Measurements from ENCODE around the gene LEPR. TPM values are rescaled to one million over a fixed set of nuclear protein-coding genes. Genes with fewer than 3 reads are reported as not detected.

Gene LEPR
- total RNA-seq (2022) (2.1 and 3.5 TPM in 2 replicates), Bru-seq, nascent RNA (percentile 41 among the genes with signal in this experiment), BruChase-seq, experiment 1, labeled RNA remaining after a 6-hour chase (percentile 46 among the genes with signal in this experiment), BruChase-seq, experiment 2, labeled RNA remaining after a 2-hour chase (percentile 53 among the genes with signal in this experiment)
- long read RNA-seq, full-length matches to known transcripts, result 1 of 13 reads
- long read RNA-seq, partial matches to known transcripts, result 1 of 13 reads
- long read RNA-seq, other reads (novel, unspliced or antisense), result 11 of 13 reads

- H3K4me3 Mint-ChIP-seq (ENCODE audit: low read depth, unreplicated experiment), result no peak within 1 kb of the TSS
- no peaks in the 10 kb centered on the region for H3K27me3 Mint-ChIP-seq (ENCODE audit: unreplicated experiment)
- no peaks in the 10 kb centered on the region for H3K9me3 Mint-ChIP-seq (ENCODE audit: low read depth, unreplicated experiment)
- TF ChIP-seq, protein P1, sequence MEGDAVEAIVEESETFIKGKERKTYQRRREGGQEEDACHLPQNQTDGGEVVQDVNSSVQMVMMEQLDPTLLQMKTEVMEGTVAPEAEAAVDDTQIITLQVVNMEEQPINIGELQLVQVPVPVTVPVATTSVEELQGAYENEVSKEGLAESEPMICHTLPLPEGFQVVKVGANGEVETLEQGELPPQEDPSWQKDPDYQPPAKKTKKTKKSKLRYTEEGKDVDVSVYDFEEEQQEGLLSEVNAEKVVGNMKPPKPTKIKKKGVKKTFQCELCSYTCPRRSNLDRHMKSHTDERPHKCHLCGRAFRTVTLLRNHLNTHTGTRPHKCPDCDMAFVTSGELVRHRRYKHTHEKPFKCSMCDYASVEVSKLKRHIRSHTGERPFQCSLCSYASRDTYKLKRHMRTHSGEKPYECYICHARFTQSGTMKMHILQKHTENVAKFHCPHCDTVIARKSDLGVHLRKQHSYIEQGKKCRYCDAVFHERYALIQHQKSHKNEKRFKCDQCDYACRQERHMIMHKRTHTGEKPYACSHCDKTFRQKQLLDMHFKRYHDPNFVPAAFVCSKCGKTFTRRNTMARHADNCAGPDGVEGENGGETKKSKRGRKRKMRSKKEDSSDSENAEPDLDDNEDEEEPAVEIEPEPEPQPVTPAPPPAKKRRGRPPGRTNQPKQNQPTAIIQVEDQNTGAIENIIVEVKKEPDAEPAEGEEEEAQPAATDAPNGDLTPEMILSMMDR (IDR thresholded peaks at IDR 0.05; ENCODE audit: unreplicated experiment), result no peak
- intact Hi-C loops (cut with micrococcal nuclease; ENCODE audit: unreplicated experiment), result loop anchor here (5.0 to 10.0 kb wide), 2 partner anchors 153 to 356 kb away; no protein-coding TSS in a partner anchor
- CTCF ChIA-PET, result interaction anchor here (0.5 to 1.9 kb wide), 11 partner anchors 10 to 267 kb away, joined by 3 to 7 read pairs (median 4); partner anchors contain the start of gene DNAJC6
- no TSS peak for BruUV-seq (replicated peaks)
- no peak for DNase-seq
- H3K36me3 Mint-ChIP-seq (ENCODE audit: insufficient read depth, unreplicated experiment), result peaks cover 14% of the 10 kb centered on the region
- peaks cover 39% of the 10 kb centered on the region for H3K4me1 Mint-ChIP-seq (ENCODE audit: low read depth, unreplicated experiment)
- H3K27ac Mint-ChIP-seq (ENCODE audit: unreplicated experiment), result no peak within 1 kb of the TSS
Observed at GRCh38 chr1:65420590-65421350, at the start of gene LEPR, which contains the start of gene LEPROT. Gene LEPR (plus strand): TSS chr1:65420668. CDS start chr1:65565566, 144,898 bp downstream. Gene LEPROT (plus strand): TSS chr1:65420668. CDS start chr1:65420725, 57 bp downstream.

DNA sequence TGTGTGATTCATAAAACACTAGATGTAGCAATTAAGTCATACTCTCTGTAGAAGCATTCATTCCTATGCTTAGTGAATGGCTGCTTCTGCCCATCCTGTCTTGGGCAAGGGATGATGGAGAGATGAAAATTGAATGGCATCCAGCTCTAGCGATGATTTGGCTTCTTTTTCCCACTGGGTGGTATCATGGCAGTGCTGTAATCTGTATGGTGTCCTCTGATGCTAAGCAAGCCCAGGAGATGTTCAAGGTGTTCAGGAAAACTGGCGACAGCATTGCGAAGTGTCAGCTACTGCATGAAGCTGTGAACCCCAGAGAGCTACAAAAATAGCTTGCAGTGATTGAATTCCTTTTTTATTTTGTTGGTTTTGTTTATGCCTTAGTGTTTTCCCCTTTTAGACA, 48.9 kb upstream of the LEPR start:
- Mint-ChIP-seq H3K4me1 (ENCODE audit: low read depth, unreplicated experiment) (no peaks in the 10 kb centered on the region), H3K9me3 (ENCODE audit: low read depth, unreplicated experiment) (no peaks in the 10 kb centered on the region), H3K36me3 (ENCODE audit: insufficient read depth, unreplicated experiment) (no peaks in the 10 kb centered on the region), H3K4me3 (ENCODE audit: low read depth, unreplicated experiment) (no peak overlapping the region), H3K27ac (ENCODE audit: unreplicated experiment) (no peak overlapping the region), H3K27me3 (ENCODE audit: unreplicated experiment) (no peaks in the 10 kb centered on the region)
- TF ChIP-seq, protein P1 (IDR thresholded peaks at IDR 0.05; ENCODE audit: unreplicated experiment), result no peak
- intact Hi-C loops (cut with micrococcal nuclease; ENCODE audit: unreplicated experiment), result no loop called here
- BruUV-seq (replicated peaks), result no TSS peak
- DNase-seq, result no peak
- CTCF ChIA-PET, result interaction anchor here (0.6 kb wide), 1 partner anchor 775 kb away, joined by 3 read pairs; no protein-coding TSS in a partner anchor

DNA sequence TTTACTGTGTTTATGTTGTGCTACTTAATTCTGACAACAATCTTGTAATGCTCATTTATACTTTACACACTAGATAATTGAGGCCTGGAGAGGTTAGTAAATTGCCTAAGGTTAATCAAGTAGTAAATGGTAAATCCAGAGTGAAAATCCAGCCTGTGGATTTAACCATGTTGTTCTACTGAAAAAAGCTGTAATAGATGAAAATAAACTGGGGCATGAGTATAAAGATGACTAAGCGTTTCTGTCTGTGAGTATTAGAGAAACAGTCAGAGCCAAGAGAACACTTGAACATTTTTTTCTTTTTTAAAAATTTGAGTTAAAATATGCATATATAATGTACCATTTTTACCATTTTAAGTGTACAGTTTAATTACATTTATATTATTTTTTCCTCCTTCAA, 47.9 kb upstream of the LEPR start:
- no TSS peak for BruUV-seq (replicated peaks)
- TF ChIP-seq, protein P1 (IDR thresholded peaks at IDR 0.05; ENCODE audit: unreplicated experiment), result no peak
- intact Hi-C loops (cut with micrococcal nuclease; ENCODE audit: unreplicated experiment), result no loop called here
- DNase-seq, result no peak
- no peak overlapping the region for H3K4me3 Mint-ChIP-seq (ENCODE audit: low read depth, unreplicated experiment)
- CTCF ChIA-PET, result no interaction called here
- H3K9me3 Mint-ChIP-seq (ENCODE audit: low read depth, unreplicated experiment), result no peaks in the 10 kb centered on the region
- H3K27ac Mint-ChIP-seq (ENCODE audit: unreplicated experiment), result no peak overlapping the region
- H3K4me1 Mint-ChIP-seq (ENCODE audit: low read depth, unreplicated experiment), result peaks cover 6% of the 10 kb centered on the region
- no peaks in the 10 kb centered on the region for H3K36me3 Mint-ChIP-seq (ENCODE audit: insufficient read depth, unreplicated experiment)
- no peaks in the 10 kb centered on the region for H3K27me3 Mint-ChIP-seq (ENCODE audit: unreplicated experiment)

DNA sequence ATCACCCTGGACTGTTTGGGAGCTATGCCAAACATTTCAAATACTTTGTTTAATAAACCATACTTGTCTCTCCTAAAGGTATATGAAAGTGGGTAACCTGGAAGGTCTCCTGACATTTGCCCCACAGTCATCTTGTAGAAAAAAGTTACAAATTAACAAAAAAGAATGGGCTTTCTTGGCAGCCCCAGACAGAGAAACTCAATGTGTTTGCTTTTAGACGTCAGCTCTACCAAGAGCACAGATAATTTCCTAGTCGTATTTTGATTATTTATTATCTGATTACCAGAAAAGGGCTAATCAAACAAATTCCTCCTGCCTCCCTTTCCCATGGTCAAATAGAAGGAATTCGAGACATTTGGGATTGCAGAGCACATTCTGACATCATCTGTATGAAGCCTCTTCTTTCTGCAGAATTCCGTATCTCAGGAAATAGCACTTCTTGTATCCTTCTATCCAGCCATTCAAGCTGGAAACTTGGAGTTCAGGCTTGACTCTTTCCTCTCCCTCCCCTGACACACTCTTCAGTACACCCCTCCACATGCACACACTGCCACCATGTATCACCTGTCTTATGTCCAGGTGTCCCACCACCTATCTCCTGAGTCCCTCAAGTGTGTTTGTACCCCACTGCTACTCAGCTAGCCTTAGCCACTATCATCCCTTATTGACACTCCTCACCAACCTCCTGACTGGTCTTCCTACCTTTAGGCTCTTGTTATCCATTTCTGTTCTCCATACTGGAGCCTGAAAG, 42.8 kb upstream of the LEPR start:
- Mint-ChIP-seq H3K4me1 (ENCODE audit: low read depth, unreplicated experiment) (peaks cover 15% of the 10 kb centered on the region), H3K9me3 (ENCODE audit: low read depth, unreplicated experiment) (no peaks in the 10 kb centered on the region), H3K27ac (ENCODE audit: unreplicated experiment) (no peak overlapping the region), H3K36me3 (ENCODE audit: insufficient read depth, unreplicated experiment) (no peaks in the 10 kb centered on the region), H3K4me3 (ENCODE audit: low read depth, unreplicated experiment) (no peak overlapping the region), H3K27me3 (ENCODE audit: unreplicated experiment) (no peaks in the 10 kb centered on the region)
- TF ChIP-seq, protein P1 (IDR thresholded peaks at IDR 0.05; ENCODE audit: unreplicated experiment), result no peak
- no peak for DNase-seq
- CTCF ChIA-PET, result interaction anchor here (0.5 kb wide), 1 partner anchor 109 kb away, joined by 6 read pairs; no protein-coding TSS in a partner anchor
- intact Hi-C loops (cut with micrococcal nuclease; ENCODE audit: unreplicated experiment), result no loop called here
- no TSS peak for BruUV-seq (replicated peaks)
